ENCODE measurements around the gene TMIGD3.

TMIGD3 gene

DNA sequence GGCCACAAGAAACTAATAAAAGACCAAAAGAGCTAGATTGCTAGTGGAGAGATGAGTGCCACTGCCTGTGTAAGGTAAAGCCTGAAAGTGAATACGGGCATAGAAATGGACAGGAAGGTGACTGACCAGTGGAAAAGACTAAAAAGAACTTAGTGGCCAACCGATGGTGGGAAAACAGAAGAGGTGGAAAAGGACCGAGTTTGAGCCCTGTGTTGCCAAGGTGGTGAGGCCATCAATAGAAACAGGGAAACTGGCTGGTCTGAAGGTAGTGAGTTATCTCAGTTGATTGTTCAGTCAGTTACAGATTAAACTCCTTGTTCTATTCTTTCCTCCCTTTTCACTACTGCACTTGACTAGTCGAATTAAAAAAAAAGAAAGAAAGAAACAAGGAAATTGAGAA lies 56.9 kb downstream of the TMIGD3 start:
- DNase-seq: no peak

DNA sequence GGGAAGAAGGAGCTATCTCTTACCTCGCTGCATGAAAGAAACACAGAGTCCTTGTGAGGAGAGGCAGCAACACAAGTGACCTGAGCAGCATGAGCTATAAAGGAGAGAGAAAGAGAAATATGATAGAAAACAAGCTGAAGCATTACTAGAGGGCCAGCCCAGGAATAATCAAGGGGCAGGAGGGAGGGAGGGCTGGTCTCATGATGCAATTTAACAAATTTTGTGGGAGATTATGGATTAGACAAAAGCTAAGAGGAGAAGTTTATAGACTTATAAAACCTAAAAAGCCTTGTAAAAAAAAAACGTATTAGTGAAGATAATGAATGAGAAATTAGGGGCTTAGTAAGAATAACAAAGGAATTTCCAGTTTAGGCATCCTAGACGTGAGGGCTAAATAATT lies 59.4 kb downstream of the TMIGD3 start:
- DNase-seq: no peak

DNA sequence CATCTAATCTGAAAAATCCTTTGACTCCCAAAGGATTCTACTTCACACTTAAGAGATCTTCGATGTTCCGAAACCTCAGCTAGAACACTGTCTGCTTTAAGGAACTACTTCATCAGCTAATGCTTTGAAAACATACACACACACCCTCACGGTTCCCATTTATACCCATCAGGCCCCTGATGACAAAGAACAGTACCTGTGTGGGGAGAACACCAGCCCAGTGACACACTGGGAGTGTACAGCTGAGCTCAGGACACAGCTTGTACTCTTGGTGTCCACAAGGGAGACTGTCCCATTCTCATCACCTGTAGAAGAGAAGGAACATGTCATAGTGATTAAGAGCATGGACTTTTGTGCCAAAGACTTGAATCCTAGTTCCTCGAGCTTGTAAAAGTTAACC lies 61.0 kb downstream of the TMIGD3 start:
- DNase-seq: no peak

DNA sequence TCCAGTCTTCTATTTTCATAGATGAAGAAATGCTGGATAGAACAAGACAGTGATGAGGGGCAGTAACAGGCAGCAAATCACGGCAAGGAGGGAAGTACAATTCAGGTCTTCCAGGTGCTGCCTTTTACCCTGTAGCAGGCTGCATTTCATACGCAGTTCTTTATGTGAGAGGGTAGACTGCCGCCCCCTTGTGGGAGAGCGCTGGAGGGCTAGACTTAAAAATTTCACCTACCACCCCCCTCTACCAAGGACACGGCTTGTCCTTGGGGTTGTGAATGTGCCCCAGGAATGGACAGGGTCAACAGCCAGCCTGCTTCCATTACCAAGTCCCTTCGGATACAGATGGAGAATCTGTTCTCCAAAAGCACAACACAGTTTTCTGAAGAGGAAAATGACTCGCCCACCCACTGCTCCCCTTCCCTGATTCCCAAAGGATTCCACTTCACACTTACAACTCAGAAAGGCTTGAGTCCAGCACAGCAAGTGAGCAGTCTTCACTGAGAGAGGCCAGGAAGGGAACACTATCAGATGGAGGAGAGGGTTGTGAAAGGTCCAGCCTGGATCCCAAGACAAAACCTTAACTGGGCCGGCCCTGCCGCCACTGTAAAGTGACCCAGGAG lies 61.8 kb downstream of the TMIGD3 start:
- DNase-seq: no peak

DNA sequence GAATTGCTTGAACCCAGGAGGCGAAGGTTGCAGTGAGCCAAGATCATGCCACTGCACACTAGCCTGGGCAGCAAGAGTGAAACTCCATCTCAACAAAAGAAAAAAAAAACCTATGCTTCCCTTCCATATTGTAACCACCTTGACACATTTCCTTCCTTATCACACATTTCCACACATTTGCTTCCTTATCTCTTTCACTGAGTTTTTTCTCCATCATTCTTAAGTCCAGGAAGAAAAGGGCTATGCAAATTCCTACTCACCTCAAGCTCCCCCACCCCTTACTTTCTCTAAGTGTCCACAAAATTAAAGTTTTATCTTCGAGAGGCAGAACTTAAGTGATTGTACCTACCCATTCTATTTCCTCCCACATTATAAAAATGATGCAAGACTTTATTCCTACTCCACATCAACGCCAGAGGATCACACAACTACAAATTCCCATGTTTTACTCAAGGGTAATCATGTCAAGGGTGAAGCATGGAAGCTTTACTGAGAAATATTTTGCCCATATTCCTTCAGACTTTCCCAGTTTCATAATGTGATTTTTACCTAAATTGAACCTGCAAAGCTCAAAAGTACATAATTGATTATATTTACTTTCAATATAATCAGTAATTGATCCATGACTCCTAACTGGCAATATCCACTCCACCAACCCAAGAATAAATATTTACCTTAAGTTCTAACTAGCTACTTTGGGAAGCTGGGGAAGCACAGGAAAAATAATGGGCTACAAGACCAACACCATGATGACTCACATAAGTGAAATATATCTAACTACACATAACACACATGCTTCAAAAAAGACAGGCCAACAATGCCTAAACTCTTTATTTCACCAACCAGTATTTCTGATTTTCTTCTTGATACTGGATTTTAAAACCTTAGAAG lies 63.7 kb downstream of the TMIGD3 start:
- DNase-seq: no peak

DNA sequence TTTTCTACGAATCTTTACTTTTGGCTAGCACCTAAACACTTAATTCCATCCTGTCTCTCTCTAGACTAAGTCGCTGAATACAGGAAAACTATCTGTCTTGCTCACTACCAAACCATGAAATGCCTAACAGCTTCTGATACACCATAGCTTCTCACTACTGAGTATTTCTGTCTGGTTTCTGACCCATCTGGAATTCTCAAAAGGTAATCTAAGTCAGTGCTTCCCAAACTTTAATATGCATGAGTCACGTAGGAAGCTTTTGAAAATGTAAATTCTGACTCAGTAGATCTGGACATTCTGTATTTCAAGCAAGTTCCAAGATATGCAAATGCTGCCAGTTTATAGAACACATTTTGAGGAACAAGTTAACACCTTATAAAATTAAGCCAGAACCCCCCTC lies 66.7 kb downstream of the TMIGD3 start:
- DNase-seq: no peak
